Adrenal gland (tissue), 12 donors: ENCODE measurements around the gene SPRYD7. TPM values are rescaled to one million over a fixed set of nuclear protein-coding genes. Genes with fewer than 3 reads are reported as not detected.
"Not testable (repeated sequence)": the region's sequence is repeated elsewhere in the genome, so short reads cannot be mapped to it uniquely, and the experiment has no call there.

Experiments used
- DNase-seq, 7 donors: peaks; one replicate each; pipeline ENCODE4 v3.0.0-alpha.2; 2019 to 2020
- H3K27ac ChIP-seq, 5 donors: fragments of 200-600 bp; sonication (generic) in 4 of 5; 1 replicate in 3 of 5; 2 replicates in 2 of 5; pipeline versions ENCODE4 v1.5.1 to v1.8.0; 2016 to 2020; ENCODE audit warnings: mild to moderate bottlenecking in 1 of 5
- H3K27me3 ChIP-seq: fragments of 200-600 bp; 2 replicates; pipeline ENCODE4 v1.8.0; 2021
- H3K36me3 ChIP-seq, 2 donors: fragments of 200-600 bp; replicated peaks in 1 of 2; 1 replicate in 1 of 2; 2 replicates in 1 of 2; pipeline versions ENCODE4 v1.5.1 to v1.8.0; 2018 to 2022
- H3K4me1 ChIP-seq, 2 donors: fragments of 200-600 bp; replicated peaks in 1 of 2; 1 replicate in 1 of 2; 2 replicates in 1 of 2; pipeline versions ENCODE4 v1.5.1 to v1.8.0; 2018 to 2021
- H3K4me3 ChIP-seq, 4 donors: fragments of 200-600 bp; sonication (generic) in 3 of 4; one replicate each; pipeline ENCODE4 v1.5.1; 2016 to 2018
- H3K9me3 ChIP-seq, 3 donors: fragments of 200-600 bp; sonication (generic) in 1 of 3; replicated peaks in 1 of 3; 1 replicate in 2 of 3; 2 replicates in 1 of 3; pipeline versions ENCODE4 v1.5.1 to v1.8.0; 2016 to 2021
- CTCF ChIP-seq, 6 experiments: fragments of 450-650 bp in 4 of 6; fragments of 200-600 bp in 2 of 6; sonication (generic) in 1 of 6; IDR thresholded peaks; 1 replicate in 5 of 6; 2 replicates in 1 of 6; pipeline versions ENCODE4 v1.5.1 to v1.8.0; 2016 to 2021; ENCODE audit warnings: antibody characterized with exemption in 6 of 6, mild to moderate bottlenecking in 2 of 6, moderate library complexity in 1 of 6
- POLR2A ChIP-seq, 2 donors: fragments of 450-650 bp; IDR thresholded peaks; one replicate each; pipeline ENCODE4 v1.6.1; 2017; ENCODE audit warnings: antibody characterized with exemption in 2 of 2, mild to moderate bottlenecking in 2 of 2, moderate library complexity in 1 of 2
- WGBS, 4 donors: extraction: QIAGEN DNeasy Blood & Tissue Kit in 2 of 4; methylation state at CpG; one replicate each; pipeline versions ENCODE4 v1.1.5 to v1.1.7; 2013 to 2017; 5-methylcytosine and 5-hydroxymethylcytosine counted together
- intact Hi-C, 2 donors: fragments of 100-400 bp; cut with DNase I; formaldehyde crosslinking; loops; one replicate each; pipeline versions ENCODE4 v1.14.1 to v1.15.0; 2022 to 2023
- polyA plus RNA-seq, 3 donors: library from polyadenylated mRNA; stranded (reverse); fragments of 200-250 nt in 2 of 3; fragments of 350-450 nt in 1 of 3; fragmentation: Illumina TruSeq in 1 of 3; extraction: RNeasy Lipid Tissue Mini Kit (QIAGEN cat#74804) in 1 of 3; gene quantifications; one replicate each; pipeline ENCODE4 v1.2.3, GENCODE V29; 2013 to 2014
- total RNA-seq, 9 donors: library from RNA; depleted of rRNA in 4 of 9; stranded (reverse); fragments of >200 nt in 4 of 9; fragments of 120-200 nt in 1 of 9; fragmentation: NEBNext Ultra II Directional in 1 of 9; extraction: Animal tissue kit (Norgen Biotek cat#: 25700) in 1 of 9; gene quantifications; one replicate each; pipeline versions ENCODE4 v1.1.0 to v1.2.4, GENCODE V29; 2013 to 2023
- donor health status: healthy with polysubstance abuse.
- donor health status: Bipolar disorder and iron deficiency.
- donor health status: DM: yes; HTN: yes; CAD: no.
- donor health status: DM: no; HTN: no; CAD: no.
- donor health status: DM: no; HTN: no; CAD: no.
- donor health status: DM: yes; HTN: yes; CAD: no.

The SPRYD7 gene
- total and polyA plus RNA-seq, 12 donors = 5.9 to 18.5 (median 8.1) TPM

GRCh38 chr13:49925881-49926418 lies 10.2 kb downstream of the SPRYD7 start:
- intact Hi-C loops = no loop called here
- Histone ChIP-seq H3K9me3 (no peaks in the 10 kb centered on the region), H3K4me1 (peaks cover 5 to 8% of the 10 kb centered on the region in 2 donors), H3K4me3 (no peak overlapping the region), H3K27ac (no peak overlapping the region), H3K36me3 (peaks cover 0 to 38% of the 10 kb centered on the region in 2 donors), H3K27me3 (no peaks in the 10 kb centered on the region)
- no peak for DNase-seq
- TF ChIP-seq CTCF (IDR thresholded peaks at IDR 0.05) (no peak), POLR2A (IDR thresholded peaks at IDR 0.05) (no peak)
- WGBS, 4 donors = 82 to 92% (median 85%) methylated on average over 2 of the region's 2 CpGs

GRCh38 chr13:49922301-49922700 lies 13.8 kb downstream of the SPRYD7 start:
- Histone ChIP-seq H3K4me3 (no peak overlapping the region), H3K4me1 (no peaks in the 10 kb centered on the region), H3K9me3 (no peaks in the 10 kb centered on the region), H3K36me3 (peaks cover 0 to 44% of the 10 kb centered on the region in 2 donors), H3K27ac (no peak overlapping the region), H3K27me3 (no peaks in the 10 kb centered on the region)
- TF ChIP-seq CTCF (IDR thresholded peaks at IDR 0.05) = no peak
- no peak for TF ChIP-seq POLR2A (IDR thresholded peaks at IDR 0.05)
- no peak for DNase-seq
- intact Hi-C loops = no loop called here

- DNase-seq, intact Hi-C loops, H3K27me3 ChIP-seq, H3K9me3 ChIP-seq, H3K27ac ChIP-seq, H3K4me3 ChIP-seq, H3K4me1 ChIP-seq: not testable (repeated sequence)
- H3K36me3 ChIP-seq = peaks cover 0 to 44% of the 10 kb centered on the region in 2 donors
- WGBS, 4 donors = 92 to 100% (median 96%) methylated on average over 4 of the region's 4 CpGs
These were observed 15.2 kb downstream of the SPRYD7 start for GRCh38 chr13:49920969-49921368.

GRCh38 chr13:49918106-49918505 lies 18.0 kb downstream of the SPRYD7 start:
- intact Hi-C loops = not testable (repeated sequence)

GRCh38 chr13:49914947-49915346 lies 21.2 kb downstream of the SPRYD7 start:
- Histone ChIP-seq H3K9me3 (no peaks in the 10 kb centered on the region), H3K27ac (no peak overlapping the region), H3K4me3 (no peak overlapping the region), H3K4me1 (no peaks in the 10 kb centered on the region), H3K27me3 (no peaks in the 10 kb centered on the region), H3K36me3 (peaks cover 0 to 8% of the 10 kb centered on the region in 2 donors)
- intact Hi-C loops = no loop called here
- TF ChIP-seq POLR2A (IDR thresholded peaks at IDR 0.05) (no peak), CTCF (IDR thresholded peaks at IDR 0.05) (no peak)
- WGBS, 4 donors = 93 to 98% (median 97%) methylated on average over 1 of the region's 1 CpG
- no peak for DNase-seq

More at GRCh38 chr13:49918106-49918505, 18.0 kb downstream of the SPRYD7 start:
- H3K9me3 ChIP-seq, DNase-seq, H3K27ac ChIP-seq, H3K27me3 ChIP-seq, H3K4me3 ChIP-seq, H3K4me1 ChIP-seq: not testable (repeated sequence)
- WGBS, 4 donors = 92 to 97% (median 96%) methylated on average over 8 of the region's 8 CpGs
- peaks cover 0 to 21% of the 10 kb centered on the region in 2 donors for H3K36me3 ChIP-seq
